Measurements from ENCODE around the gene FAM240A. TPM values are rescaled to one million over a fixed set of nuclear protein-coding genes. Genes with fewer than 3 reads are reported as not detected.

The FAM240A gene
- polyA plus RNA-seq, 4 donors, result 0.08 to 0.26 (median 0.17) TPM; not detected in 1

DNA sequence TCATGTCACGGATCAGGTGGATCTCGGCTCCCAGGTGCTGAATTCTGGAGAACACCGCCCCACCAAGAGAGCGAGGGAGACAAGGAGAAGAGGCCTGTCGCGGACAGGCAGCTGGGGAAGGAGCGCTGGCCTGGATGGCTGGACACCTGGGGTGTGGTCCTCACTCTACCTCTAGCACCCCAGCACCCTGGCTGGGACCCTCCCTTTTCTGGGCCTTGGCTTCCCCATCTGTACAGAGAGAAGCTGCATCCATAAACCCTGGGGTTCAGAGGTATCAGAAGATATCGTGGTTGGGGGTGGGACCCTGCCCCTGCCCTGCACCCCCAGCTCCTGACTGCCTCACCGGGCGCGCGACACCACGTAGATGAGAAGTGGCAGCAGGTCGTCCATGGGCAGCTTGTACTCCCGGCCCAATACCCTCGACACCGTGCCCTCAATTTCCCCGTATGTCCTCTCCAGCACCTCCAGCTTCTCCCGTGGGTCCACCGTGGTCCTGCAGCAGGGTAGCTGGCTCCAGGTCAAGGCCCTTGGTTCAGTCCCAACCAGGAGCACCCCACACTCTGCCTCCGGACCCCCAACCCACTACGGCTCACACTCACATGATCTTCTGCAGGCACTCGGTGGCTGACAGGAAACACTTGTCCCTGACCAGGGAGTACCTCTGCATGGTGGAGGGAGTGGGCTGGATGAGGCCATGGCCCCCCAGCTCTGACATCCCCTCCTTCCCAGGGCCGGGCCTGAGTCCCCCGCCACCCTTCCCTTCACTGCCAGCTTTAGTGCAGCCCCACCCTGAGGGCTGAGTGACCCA is 59.4 kb downstream of the FAM240A start:
- DNase-seq (ENCODE audit: low read depth in 4 of 4, low spot score in 3 of 4), result no peak

DNA sequence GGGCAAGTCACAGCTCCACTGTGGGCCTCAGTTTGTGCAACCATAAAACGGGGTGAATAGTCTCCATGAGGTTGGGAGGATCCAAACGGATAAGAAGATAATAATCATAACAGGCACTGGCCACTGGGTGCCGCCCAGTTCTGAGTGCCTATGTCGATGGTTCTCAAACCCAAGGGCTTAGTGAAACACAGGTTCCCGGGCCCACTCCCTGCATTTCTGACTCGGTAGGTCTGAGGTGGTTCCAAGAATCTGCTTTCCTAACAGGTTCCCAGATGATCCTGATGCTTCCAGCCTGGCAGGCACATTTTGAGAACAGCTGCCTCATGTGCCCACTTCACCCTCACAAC is 60.0 kb downstream of the FAM240A start:
- no peak for DNase-seq (ENCODE audit: low read depth in 4 of 4, low spot score in 3 of 4)

DNA sequence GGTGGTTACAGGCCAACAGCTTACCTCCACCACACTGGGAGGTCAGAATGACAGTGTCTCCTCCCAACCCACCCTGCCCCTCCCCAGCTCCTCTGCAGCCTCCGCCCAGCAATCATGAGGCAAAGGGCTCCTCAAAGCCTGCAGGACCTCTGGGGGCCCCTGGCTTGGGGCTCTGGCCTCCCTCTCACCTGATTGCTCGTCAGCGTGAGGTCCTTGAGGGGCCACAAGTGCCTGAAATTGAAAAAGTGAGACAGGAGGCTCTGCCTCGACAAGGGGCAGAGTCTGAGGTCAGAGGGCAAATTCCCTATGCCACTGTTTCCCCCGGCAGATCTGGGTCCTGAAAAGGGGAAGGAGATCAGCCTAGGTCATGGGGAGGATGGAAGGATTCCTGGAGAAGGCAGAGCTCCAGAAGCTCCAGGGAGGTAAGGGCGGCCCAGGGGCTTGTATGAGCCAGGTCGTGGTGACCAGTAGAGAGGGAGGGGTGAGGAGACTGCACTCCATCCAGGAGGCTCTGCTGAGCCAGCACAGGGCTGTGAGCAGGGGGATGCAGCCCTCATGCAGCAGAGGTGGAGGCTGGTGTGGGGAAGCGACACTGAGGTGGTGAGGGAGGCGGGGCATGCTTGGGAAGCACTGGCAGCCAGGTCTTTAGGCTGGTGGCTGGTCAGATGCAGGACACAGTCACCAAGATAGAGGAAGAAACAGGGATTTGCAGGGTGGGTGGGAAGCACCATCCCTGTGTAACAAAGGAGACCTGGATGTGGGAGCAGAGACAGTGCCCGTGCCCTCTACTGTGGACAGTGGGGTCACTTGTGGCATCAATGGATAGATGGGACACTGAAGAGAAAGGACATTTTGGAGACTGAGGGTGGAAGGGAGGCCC is 61.1 kb downstream of the FAM240A start:
- no peak for DNase-seq (ENCODE audit: low read depth in 4 of 4, low spot score in 3 of 4)

DNA sequence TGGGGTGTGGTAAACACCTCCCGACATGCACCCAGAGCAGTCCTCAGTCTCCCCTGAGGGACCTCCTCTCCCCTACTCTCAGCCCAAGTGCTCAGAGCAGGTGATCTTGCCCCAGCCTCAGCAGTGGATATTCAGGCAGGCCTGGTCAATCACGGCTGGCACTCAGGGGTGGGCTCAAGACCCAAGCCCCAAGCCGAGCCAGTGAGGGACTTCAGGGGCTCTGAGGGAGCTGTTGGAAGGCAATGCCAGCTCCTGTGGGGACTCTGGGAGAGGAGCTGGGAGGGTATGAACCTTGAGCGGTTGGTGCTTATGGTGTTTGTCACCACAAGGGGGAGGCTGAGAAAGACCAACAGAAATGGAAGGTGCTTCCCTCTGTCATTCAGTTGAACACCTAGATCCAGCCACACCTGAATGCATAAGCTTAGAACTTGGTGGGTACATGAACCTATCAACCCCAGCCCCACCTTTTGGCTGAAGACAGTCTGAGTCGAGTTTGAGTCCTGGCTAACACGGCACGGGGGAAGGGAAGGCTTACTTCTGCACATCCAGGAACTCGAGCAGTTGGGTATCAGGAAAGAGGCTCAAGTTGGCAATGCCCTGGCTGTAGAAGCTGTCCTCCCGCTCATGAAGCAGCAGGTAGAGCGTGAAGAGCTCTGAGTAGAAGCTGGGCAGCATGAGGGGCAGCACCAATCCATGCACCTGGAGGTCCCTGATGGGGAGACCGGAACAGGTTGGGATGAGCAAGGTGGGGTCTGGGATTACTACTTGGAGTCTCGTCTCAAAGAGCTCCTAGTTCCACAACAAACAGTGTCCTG is 61.9 kb downstream of the FAM240A start:
- no peak for DNase-seq (ENCODE audit: low read depth in 4 of 4, low spot score in 3 of 4)

DNA sequence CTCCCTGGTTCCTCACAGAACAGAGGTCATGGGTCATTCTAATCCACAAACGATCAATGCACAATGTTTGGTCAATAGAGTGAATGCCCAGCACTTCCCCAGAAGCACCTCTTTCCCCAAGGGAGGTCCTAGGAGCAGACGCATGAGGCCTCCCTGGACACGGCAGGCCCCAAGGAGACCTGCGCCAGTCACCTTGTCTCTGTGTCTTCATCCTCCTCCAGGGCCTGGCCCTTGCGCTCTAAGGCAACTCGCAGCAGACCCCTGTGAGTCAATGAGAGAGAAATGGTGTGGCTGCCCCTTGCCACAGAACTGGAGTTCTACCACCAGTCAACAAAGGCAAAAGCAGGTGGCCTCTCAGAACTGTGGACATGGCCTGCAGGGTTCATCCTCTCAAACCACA is 63.1 kb downstream of the FAM240A start:
- DNase-seq (ENCODE audit: low read depth in 4 of 4, low spot score in 3 of 4), result no peak

Other genes starting within 250 kb of the FAM240A start
- gene CCR5, start 241.6 kb upstream of the FAM240A start, polyA plus RNA-seq (ENCODE audit: insufficient read length in 4 of 4), result under 1 TPM; 0.16 to 0.68 (median 0.45) TPM
- gene CCRL2, start 205.3 kb upstream of the FAM240A start, polyA plus RNA-seq (ENCODE audit: insufficient read length in 4 of 4), result 1 to 10 TPM in 3 of 4 donors, under 1 TPM in 1; 1.00 to 1.2 (median 1.1) TPM
- gene LTF, start 147.6 kb upstream of the FAM240A start, polyA plus RNA-seq (ENCODE audit: insufficient read length in 4 of 4), result 1 to 10 TPM; 2.1 to 3.4 (median 3.1) TPM
- gene RTP3, start 114.5 kb upstream of the FAM240A start, polyA plus RNA-seq (ENCODE audit: insufficient read length in 4 of 4), result not detected
- 1 to 10 TPM; 1.9 to 3.1 (median 2.6) TPM for gene LRRC2, start 46.2 kb upstream of the FAM240A start, polyA plus RNA-seq (ENCODE audit: insufficient read length in 4 of 4)
- 10 to 100 TPM in 3 of 4 donors, 1 to 10 TPM in 1; 9.0 to 16.5 (median 11.7) TPM for gene ALS2CL, start 81.2 kb downstream of the FAM240A start, polyA plus RNA-seq (ENCODE audit: insufficient read length in 4 of 4)
- 1 to 10 TPM; 1.1 to 1.3 (median 1.3) TPM for gene TMIE, start 88.9 kb downstream of the FAM240A start, polyA plus RNA-seq (ENCODE audit: insufficient read length in 4 of 4)
- gene PRSS50, start 105.3 kb downstream of the FAM240A start, polyA plus RNA-seq (ENCODE audit: insufficient read length in 4 of 4), result 1 to 10 TPM; 1.8 to 3.2 (median 2.3) TPM

Measured in right renal pelvis (tissue), 4 donors.